ENCODE data around the gene IFNAR1.

The IFNAR1 gene

DNA sequence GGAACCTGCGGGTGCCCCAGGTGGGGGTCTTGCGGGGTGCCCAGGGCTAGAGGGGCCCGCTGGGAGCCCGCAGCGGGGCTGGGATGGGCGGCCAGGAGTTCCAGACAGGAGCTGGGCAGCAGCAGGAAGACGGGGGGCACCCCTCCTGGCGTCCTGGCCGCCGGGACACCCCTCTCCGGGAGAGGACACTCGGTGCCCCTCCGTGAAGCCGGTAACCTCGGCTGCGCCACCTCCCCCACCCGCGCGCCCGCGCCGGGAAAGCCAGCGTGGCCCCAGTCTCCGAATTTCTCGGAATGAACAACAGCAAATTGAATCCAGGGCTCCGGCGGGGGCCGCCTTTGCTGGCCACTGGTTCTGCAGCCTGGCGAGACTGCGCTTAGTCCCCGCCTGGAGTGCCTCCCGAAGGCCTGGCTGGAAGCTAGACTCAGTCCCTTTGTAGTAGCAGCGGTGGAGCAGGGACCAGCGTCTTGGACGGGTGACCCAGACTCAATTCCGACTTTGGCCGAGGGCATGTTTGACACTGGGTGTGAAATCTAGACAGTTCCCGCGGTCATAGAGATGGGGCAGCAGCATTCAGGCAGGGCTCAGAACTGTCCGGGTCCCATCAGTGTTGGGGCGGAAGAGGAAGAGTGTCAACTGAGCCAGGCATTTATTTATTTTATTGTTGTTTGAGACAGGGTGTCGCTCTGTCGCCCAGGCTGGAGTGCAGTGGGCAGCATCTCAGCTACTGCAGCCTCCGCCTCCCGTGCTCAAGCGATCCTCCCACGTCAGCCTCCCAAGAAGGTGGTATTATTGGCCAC lies 79.2 kb downstream of the IFNAR1 start:
- Histone ChIP-seq H3K9me3 (replicated peaks in 1 of 2; ENCODE audit: control insufficient read depth in 2 of 2, insufficient read depth in 1 of 2, low read depth in 1 of 2, low read length in 2 of 2) (peaks cover 0 to 2% of the 10 kb centered on the region in 2 donors), H3K4me1 (ENCODE audit: control insufficient read depth in 2 of 2, insufficient read depth in 1 of 2, low read depth in 1 of 2, low read length in 2 of 2) (peaks cover 0 to 5% of the 10 kb centered on the region in 2 donors), H3K27me3 (ENCODE audit: control insufficient read depth in 3 of 3, insufficient read depth in 3 of 3, low read depth in 1 of 3, low read length in 3 of 3) (peaks cover 0 to 2% (median 0%) of the 10 kb centered on the region in 3 experiments), H3K4me2 (ENCODE audit: insufficient read depth, low read length, poor library complexity, severe bottlenecking) (peak overlapping the region; percentile 61), H2BK15ac (ENCODE audit: low read length) (peak overlapping the region; percentile 58), H3K27ac (replicated peaks; ENCODE audit: low read length) (peak overlapping the region; percentile 42), H3K79me1 (ENCODE audit: low read depth, low read length) (peaks cover 4% of the 10 kb centered on the region), H2BK120ac (ENCODE audit: low read depth, low read length) (peak overlapping the region; percentile 31), H4K8ac (ENCODE audit: low read depth, low read length) (no peak overlapping the region), H3K9ac (ENCODE audit: low read depth, low read length, poor library complexity) (peak overlapping the region; percentile 90), H3K14ac (ENCODE audit: low read length) (peak overlapping the region; percentile 49), H3K4me3 (ENCODE audit: low read length in 2 of 2) (peak overlapping the region; percentile 58 to 91), H4K91ac (ENCODE audit: low read depth, low read length, poor library complexity) (no peak overlapping the region), H2BK5ac (ENCODE audit: low read length) (peak overlapping the region; percentile 6), H3K18ac (ENCODE audit: low read length) (peak overlapping the region; percentile 98), H3K23ac (ENCODE audit: low read depth, low read length, poor library complexity) (peak overlapping the region; percentile 80), H2BK12ac (ENCODE audit: low read length) (peak overlapping the region; percentile 22), H2AFZ (ENCODE audit: low read length) (peak overlapping the region; percentile 91), H2AK5ac (ENCODE audit: low read depth, low read length) (peak overlapping the region; percentile 1), H3K4ac (ENCODE audit: low read length) (no peak overlapping the region), H3K36me3 (replicated peaks in 1 of 2; ENCODE audit: control insufficient read depth in 2 of 2, insufficient read depth in 2 of 2, low read length in 2 of 2) (peaks cover 3 to 13% of the 10 kb centered on the region in 2 donors)
- WGBS, 2 donors (ENCODE audit: extremely low coverage in 2 of 2, insufficient read length in 2 of 2, insufficient replicate concordance in 1 of 2) = no CpG with 5 or more reads among the region's 47 CpGs
- DNase-seq (ENCODE audit: low spot score) = peak; percentile 35

- H3K4ac ChIP-seq (ENCODE audit: low read length) = no peak overlapping the region
- no peak overlapping the region for H2BK12ac ChIP-seq (ENCODE audit: low read length)
- H3K4me1 ChIP-seq (ENCODE audit: control insufficient read depth in 2 of 2, insufficient read depth in 1 of 2, low read depth in 1 of 2, low read length in 2 of 2) = peaks cover 0 to 5% of the 10 kb centered on the region in 2 donors
- peaks cover 4% of the 10 kb centered on the region for H3K79me1 ChIP-seq (ENCODE audit: low read depth, low read length)
- no CpG with 5 or more reads among the region's 5 CpGs for WGBS, 2 donors (ENCODE audit: extremely low coverage in 2 of 2, insufficient read length in 2 of 2, insufficient replicate concordance in 1 of 2)
- H2AFZ ChIP-seq (ENCODE audit: low read length) = no peak overlapping the region
- H3K9ac ChIP-seq (ENCODE audit: low read depth, low read length, poor library complexity) = no peak overlapping the region
- no peak overlapping the region for H2BK5ac ChIP-seq (ENCODE audit: low read length)
- DNase-seq (ENCODE audit: low spot score) = no peak
- H3K27me3 ChIP-seq (ENCODE audit: control insufficient read depth in 3 of 3, insufficient read depth in 3 of 3, low read depth in 1 of 3, low read length in 3 of 3) = peaks cover 0 to 2% (median 0%) of the 10 kb centered on the region in 3 experiments
- no peak overlapping the region for H3K4me2 ChIP-seq (ENCODE audit: insufficient read depth, low read length, poor library complexity, severe bottlenecking)
- peaks cover 4 to 24% of the 10 kb centered on the region in 2 donors for H3K36me3 ChIP-seq (replicated peaks in 1 of 2; ENCODE audit: control insufficient read depth in 2 of 2, insufficient read depth in 2 of 2, low read length in 2 of 2)
- no peak overlapping the region for H4K8ac ChIP-seq (ENCODE audit: low read depth, low read length)
- no peak overlapping the region for H3K23ac ChIP-seq (ENCODE audit: low read depth, low read length, poor library complexity)
- no peak overlapping the region for H3K4me3 ChIP-seq (ENCODE audit: low read length in 2 of 2)
- H3K9me3 ChIP-seq (replicated peaks in 1 of 2; ENCODE audit: control insufficient read depth in 2 of 2, insufficient read depth in 1 of 2, low read depth in 1 of 2, low read length in 2 of 2) = peaks cover 0 to 2% of the 10 kb centered on the region in 2 donors
- no peak overlapping the region for H3K18ac ChIP-seq (ENCODE audit: low read length)
- H2AK5ac ChIP-seq (ENCODE audit: low read depth, low read length) = no peak overlapping the region
- no peak overlapping the region for H4K91ac ChIP-seq (ENCODE audit: low read depth, low read length, poor library complexity)
- no peak overlapping the region for H2BK120ac ChIP-seq (ENCODE audit: low read depth, low read length)
- no peak overlapping the region for H3K14ac ChIP-seq (ENCODE audit: low read length)
- H2BK15ac ChIP-seq (ENCODE audit: low read length) = no peak overlapping the region
- no peak overlapping the region for H3K27ac ChIP-seq (replicated peaks; ENCODE audit: low read length)
Measured at GRCh38 chr21:33406493-33406892, 81.7 kb downstream of the IFNAR1 start.

All from neuronal stem cell (in vitro differentiated cells).